ENCODE measurements around the gene CAMKV.

The CAMKV gene

GRCh38 chr3:49859576-49860305, 10.0 kb downstream of the CAMKV start:
- no peaks in the 10 kb centered on the region for H3K36me3 ChIP-seq
- intact Hi-C loops (cut with DNase I; ENCODE audit: low total_unique reads), result no loop called here
- DNase-seq, result no peak
- H3K4me3 ChIP-seq, result no peak overlapping the region
- H3K9me3 ChIP-seq, result no peaks in the 10 kb centered on the region
- no peak for TF ChIP-seq CTCF (IDR thresholded peaks at IDR 0.05)
- H3K27me3 ChIP-seq, result peaks cover 0 to 8% of the 10 kb centered on the region in 2 donors
- no peak overlapping the region for H3K27ac ChIP-seq
- peaks cover 0 to 14% (median 11%) of the 10 kb centered on the region in 4 donors for H3K4me1 ChIP-seq

- Histone ChIP-seq H3K4me3 (peak within 1 kb of the TSS; percentile 54 to 63), H3K4me1 (peaks cover 0 to 14% (median 11%) of the 10 kb centered on the region in 4 donors), H3K36me3 (no peaks in the 10 kb centered on the region), H3K9me3 (no peaks in the 10 kb centered on the region), H3K27ac (peak within 1 kb of the TSS; percentile 76 to 86), H3K27me3 (no peaks in the 10 kb centered on the region)
- peak; percentile 92 to 96 for DNase-seq
- intact Hi-C loops (cut with DNase I; ENCODE audit: low total_unique reads), result no loop called here
- TF ChIP-seq CTCF (IDR thresholded peaks at IDR 0.05), result no peak
Measured at GRCh38 chr3:49856181-49857005, 13.3 kb downstream of the CAMKV start, which contains the start of gene TRAIP. TRAIP (minus strand) TSS chr3:49856564; CDS start chr3:49856453, 111 bp downstream.

GRCh38 chr3:49855662-49856061, 14.0 kb downstream of the CAMKV start:
- no peak for DNase-seq
- H3K36me3 ChIP-seq, result no peaks in the 10 kb centered on the region
- TF ChIP-seq CTCF (IDR thresholded peaks at IDR 0.05), result no peak
- intact Hi-C loops (cut with DNase I; ENCODE audit: low total_unique reads), result no loop called here
- H3K4me1 ChIP-seq, result peaks cover 0 to 14% (median 11%) of the 10 kb centered on the region in 4 donors
- no peak overlapping the region for H3K27ac ChIP-seq
- H3K9me3 ChIP-seq, result no peaks in the 10 kb centered on the region
- H3K27me3 ChIP-seq, result no peaks in the 10 kb centered on the region
- peak overlapping the region; percentile 54 to 63 for H3K4me3 ChIP-seq

- DNase-seq, result no peak
- no peaks in the 10 kb centered on the region for H3K4me1 ChIP-seq
- TF ChIP-seq CTCF (IDR thresholded peaks at IDR 0.05), result no peak
- H3K36me3 ChIP-seq, result no peaks in the 10 kb centered on the region
- no peak overlapping the region for H3K4me3 ChIP-seq
- no peaks in the 10 kb centered on the region for H3K27me3 ChIP-seq
- no peaks in the 10 kb centered on the region for H3K9me3 ChIP-seq
- H3K27ac ChIP-seq, result no peak overlapping the region
- intact Hi-C loops (cut with DNase I; ENCODE audit: low total_unique reads), result loop anchor here (10.0 kb wide), 1 partner anchor 59 kb away; the partner anchor contains the start of gene MST1R
Measured at GRCh38 chr3:49845694-49846093, 24.0 kb downstream of the CAMKV start.

- intact Hi-C loops (cut with DNase I; ENCODE audit: low total_unique reads), result loop anchor here (10.0 kb wide), 1 partner anchor 60 kb away; the partner anchor contains the start of gene MST1R
Measured at GRCh38 chr3:49844464-49845183, 25.1 kb downstream of the CAMKV start.

More at GRCh38 chr3:49844464-49845183, 25.1 kb downstream of the CAMKV start:
- Histone ChIP-seq H3K36me3 (no peaks in the 10 kb centered on the region), H3K4me1 (peaks cover 0 to under 1% (median 0%) of the 10 kb centered on the region in 4 donors), H3K4me3 (no peak overlapping the region), H3K27me3 (no peaks in the 10 kb centered on the region), H3K9me3 (no peaks in the 10 kb centered on the region), H3K27ac (no peak overlapping the region)
- DNase-seq, result no peak
- TF ChIP-seq CTCF (IDR thresholded peaks at IDR 0.05), result no peak

Data from tibial artery (tissue), 4 donors.